Upper lobe of left lung (tissue), 4 donors: ENCODE data around the gene HIVEP3.

Experiments
- CTCF ChIP-seq, 6 experiments: fragments of 450-650 bp in 4 of 6; fragments of 200-600 bp in 2 of 6; sonication (generic) in 2 of 6; IDR thresholded peaks; one replicate each; pipeline ENCODE4 v1.5.1; 2016 to 2019; ENCODE audit warnings: antibody characterized with exemption in 6 of 6
- EP300 ChIP-seq, 4 donors: sonication (generic); formaldehyde crosslinking; IDR thresholded peaks; one replicate each; pipeline ENCODE4 v1.5.1; 2017; ENCODE audit warnings: antibody characterized with exemption in 4 of 4, control low read depth in 2 of 4
- POLR2A ChIP-seq, 4 donors: fragments of 450-650 bp; IDR thresholded peaks; one replicate each; pipeline ENCODE4 v1.5.1; 2016 to 2017; ENCODE audit warnings: antibody characterized with exemption in 4 of 4, mild to moderate bottlenecking in 2 of 4
- POLR2AphosphoS5 ChIP-seq, 2 donors: sonication (generic); formaldehyde crosslinking; IDR thresholded peaks; one replicate each; pipeline ENCODE4 v1.5.1; 2017; ENCODE audit warnings: antibody characterized with exemption in 2 of 2

GRCh38 chr1:41892301-41892781, 26.4 kb downstream of the HIVEP3 start:
- TF ChIP-seq CTCF (IDR thresholded peaks at IDR 0.05) = no peak
- no peak for TF ChIP-seq POLR2AphosphoS5 (IDR thresholded peaks at IDR 0.05)
- no peak for TF ChIP-seq POLR2A (IDR thresholded peaks at IDR 0.05)
- no peak for TF ChIP-seq EP300 (IDR thresholded peaks at IDR 0.05)
